Measurements from ENCODE around the gene PARVB.

- no peak for TF ChIP-seq CTCF (IDR thresholded peaks at IDR 0.05)
- TF ChIP-seq POLR2A (IDR thresholded peaks at IDR 0.05): no peak
Measured at GRCh38 chr22:43980579-43980978, 43.5 kb upstream of the PARVB start.

Measured in body of pancreas (tissue), 4 donors.